CD4-positive, alpha-beta memory T cell (primary cell): ENCODE results near the gene HDAC7. TPM values are rescaled to one million over a fixed set of nuclear protein-coding genes. Genes with fewer than 3 reads are reported as not detected.
A peak's percentile ranks its signal among the peaks of the same experiment; 100 is the strongest.

Source experiments
- CTCF ChIA-PET: fragments of 350-600 bp; sonication (Branson Sonifier 250); formaldehyde crosslinking; loops from one replicate; lab custom pipeline; 2021; ENCODE audit warnings: inconsistent platforms; ENCODE audit not compliant: partially characterized antibody; lab: Charles Lee
- POLR2A ChIA-PET: fragments of 350-600 bp; sonication (Branson Sonifier 250); formaldehyde crosslinking; loops from one replicate; lab custom pipeline; 2021; ENCODE audit not compliant: partially characterized antibody; lab: Charles Lee
- DNase-seq, 5 donors: peaks; one replicate each; pipeline versions ENCODE4 v3.0.0 to v3.0.0-alpha.2; 2020 to 2022; ENCODE audit warnings: mixed read lengths in 1 of 5
- H3K27ac ChIP-seq: one replicate; pipeline ENCODE4 v1.7.0; 2013; ENCODE audit warnings: low read depth, low read length
- H3K27me3 ChIP-seq: 2 replicates; pipeline ENCODE4 v1.7.0; 2013; ENCODE audit warnings: mild to moderate bottlenecking, low read length, moderate library complexity; ENCODE audit not compliant: insufficient read depth
- H3K36me3 ChIP-seq: 2 replicates; pipeline ENCODE4 v1.7.0; 2013; ENCODE audit warnings: mild to moderate bottlenecking, low read length, moderate library complexity; ENCODE audit not compliant: insufficient read depth
- H3K4me1 ChIP-seq: 2 replicates; pipeline ENCODE4 v1.7.0; 2013; ENCODE audit warnings: mild to moderate bottlenecking, low read length, moderate library complexity; ENCODE audit not compliant: insufficient read depth
- H3K4me3 ChIP-seq, 2 donors: one replicate each; pipeline ENCODE4 v1.7.0; 2013; ENCODE audit warnings: low read length in 2 of 2, mild to moderate bottlenecking in 1 of 2
- H3K9me3 ChIP-seq, 2 donors: one replicate each; pipeline ENCODE4 v1.7.0; 2013; ENCODE audit warnings: low read length in 2 of 2, control low read depth in 1 of 2; ENCODE audit not compliant: control insufficient read depth in 1 of 2
- H3K27ac Mint-ChIP-seq, 7 donors: one replicate each; pipeline ENCODE4 v1.8.0; 2020 to 2021; ENCODE audit warnings: mixed read lengths in 7 of 7, mild to moderate bottlenecking in 6 of 7, inconsistent platforms in 3 of 7, moderate library complexity in 3 of 7
- H3K27me3 Mint-ChIP-seq, 2 donors: one replicate each; pipeline ENCODE4 v1.8.0; 2020 to 2021; ENCODE audit warnings: mixed read lengths in 2 of 2
- H3K36me3 Mint-ChIP-seq, 2 donors: one replicate each; pipeline ENCODE4 v1.8.0; 2020 to 2021; ENCODE audit warnings: mixed read lengths in 2 of 2, inconsistent platforms in 1 of 2, mild to moderate bottlenecking in 1 of 2
- H3K4me1 Mint-ChIP-seq, 4 donors: one replicate each; pipeline ENCODE4 v1.8.0; 2020 to 2021; ENCODE audit warnings: mixed read lengths in 4 of 4, mild to moderate bottlenecking in 1 of 4
- H3K4me3 Mint-ChIP-seq, 8 donors: one replicate each; pipeline ENCODE4 v1.8.0; 2020 to 2021; ENCODE audit warnings: mixed read lengths in 8 of 8, mild to moderate bottlenecking in 7 of 8, moderate library complexity in 6 of 8, inconsistent platforms in 3 of 8
- H3K9me3 Mint-ChIP-seq, 8 donors: one replicate each; pipeline ENCODE4 v1.8.0; 2020 to 2021; ENCODE audit warnings: mixed read lengths in 8 of 8, mild to moderate bottlenecking in 5 of 8, inconsistent platforms in 3 of 8, moderate library complexity in 1 of 8
- intact Hi-C: fragments of 100-400 bp; cut with micrococcal nuclease; formaldehyde crosslinking; loops from one replicate; pipeline ENCODE4 v1.15.1; 2023
- polyA plus RNA-seq, 2 donors: library from polyadenylated mRNA; unstranded; fragments of 300-500 nt; fragmentation: Illumina TruSeq; gene quantifications; one replicate each; pipeline ENCODE4 v1.2.3, GENCODE V29; 2021
- total RNA-seq, 2 experiments: library from RNA; stranded (reverse); gene quantifications; one replicate each; pipeline ENCODE4 v1.2.3, GENCODE V29; 2021

HDAC7 gene
- total and polyA plus RNA-seq, 4 experiments from 2014 or later = 7.9 to 142 (median 83.1) TPM

DNA sequence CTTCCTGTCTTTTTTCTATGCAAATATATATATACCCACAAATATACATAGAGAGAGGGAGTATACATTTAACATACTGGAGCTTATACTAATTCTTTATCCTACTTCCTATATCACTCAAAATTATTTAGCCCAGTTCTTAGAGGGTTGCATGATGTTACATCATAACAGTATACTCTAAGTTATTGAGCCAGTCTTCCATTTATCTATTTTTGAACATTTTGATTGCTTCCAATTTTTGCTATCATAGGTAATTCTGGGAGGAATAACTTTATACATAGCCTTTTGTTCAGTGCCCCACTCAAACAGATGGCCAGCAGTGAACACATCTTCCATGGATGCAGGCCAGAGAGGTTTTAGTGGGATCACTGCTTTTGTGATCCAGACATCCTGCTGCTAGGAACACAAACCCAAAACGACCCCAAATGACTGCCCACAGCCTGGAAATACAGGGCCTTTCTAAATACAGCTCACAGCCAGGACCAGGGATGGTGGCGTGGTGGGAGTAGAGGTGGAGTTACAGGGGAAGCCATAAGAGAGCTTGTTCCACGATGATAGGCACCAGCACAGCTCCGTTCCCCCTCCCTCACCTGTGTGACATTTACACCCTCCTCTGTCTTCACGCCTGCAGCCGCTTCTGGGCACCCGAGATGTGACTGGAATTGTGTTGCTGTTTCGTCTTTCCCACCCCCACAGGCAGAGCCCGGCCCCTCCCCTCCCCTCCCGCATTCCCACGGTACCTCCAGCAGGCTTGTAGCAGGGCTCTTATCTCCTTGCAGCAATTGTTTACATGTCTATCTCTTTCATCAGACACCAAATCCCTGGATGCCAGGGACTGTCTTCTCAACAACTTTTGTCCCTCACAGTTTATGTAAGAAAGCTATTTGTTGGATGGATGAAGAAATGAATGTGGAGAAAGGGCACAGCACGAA is 30.7 kb upstream of the HDAC7 start:
- intact Hi-C loops = no loop called here
- Histone ChIP-seq H3K4me3 (no peak overlapping the region), H3K36me3 (no peaks in the 10 kb centered on the region), H3K27me3 (no peaks in the 10 kb centered on the region), H3K27ac (no peak overlapping the region), H3K4me1 (no peaks in the 10 kb centered on the region), H3K9me3 (no peaks in the 10 kb centered on the region)
- Mint-ChIP-seq H3K4me3 (no peak overlapping the region), H3K4me1 (no peaks in the 10 kb centered on the region), H3K9me3 (no peaks in the 10 kb centered on the region), H3K27me3 (peaks cover 0 to 1% of the 10 kb centered on the region in 2 donors), H3K27ac (no peak overlapping the region), H3K36me3 (no peaks in the 10 kb centered on the region)
- no peak for DNase-seq
- ChIA-PET POLR2A (no interaction called here), CTCF (interaction anchor here (0.6 to 1.7 kb wide), 4 partner anchors 12 to 108 kb away, joined by 3 to 7 read pairs (median 3); no protein-coding TSS in a partner anchor)

GRCh38 chr12:47849261-47849660 is 29.6 kb upstream of the HDAC7 start:
- H3K36me3 ChIP-seq = no peaks in the 10 kb centered on the region
- no peak overlapping the region for H3K4me3 ChIP-seq
- no peaks in the 10 kb centered on the region for H3K9me3 Mint-ChIP-seq
- no peaks in the 10 kb centered on the region for H3K36me3 Mint-ChIP-seq
- no peak overlapping the region for H3K27ac ChIP-seq
- peaks cover 0 to 1% of the 10 kb centered on the region in 2 donors for H3K27me3 Mint-ChIP-seq
- no peaks in the 10 kb centered on the region for H3K9me3 ChIP-seq
- H3K4me3 Mint-ChIP-seq = no peak overlapping the region
- POLR2A ChIA-PET = no interaction called here
- no peak for DNase-seq
- CTCF ChIA-PET = interaction anchor here (4.1 kb wide), 1 partner anchor 11 kb away, joined by 20 read pairs; no protein-coding TSS in a partner anchor
- intact Hi-C loops = no loop called here
- no peaks in the 10 kb centered on the region for H3K4me1 ChIP-seq
- H3K4me1 Mint-ChIP-seq = no peaks in the 10 kb centered on the region
- no peak overlapping the region for H3K27ac Mint-ChIP-seq
- no peaks in the 10 kb centered on the region for H3K27me3 ChIP-seq

GRCh38 chr12:47848853-47849252 is 29.1 kb upstream of the HDAC7 start:
- CTCF ChIA-PET = interaction anchor here (4.1 kb wide), 1 partner anchor 11 kb away, joined by 20 read pairs; no protein-coding TSS in a partner anchor
- Mint-ChIP-seq H3K4me3 (no peak overlapping the region), H3K27ac (no peak overlapping the region), H3K36me3 (no peaks in the 10 kb centered on the region), H3K4me1 (no peaks in the 10 kb centered on the region), H3K27me3 (peaks cover 0 to 1% of the 10 kb centered on the region in 2 donors), H3K9me3 (no peaks in the 10 kb centered on the region)
- Histone ChIP-seq H3K27me3 (no peaks in the 10 kb centered on the region), H3K36me3 (no peaks in the 10 kb centered on the region), H3K9me3 (no peaks in the 10 kb centered on the region), H3K4me3 (no peak overlapping the region), H3K4me1 (no peaks in the 10 kb centered on the region), H3K27ac (no peak overlapping the region)
- DNase-seq = no peak
- POLR2A ChIA-PET = no interaction called here
- intact Hi-C loops = no loop called here

DNA sequence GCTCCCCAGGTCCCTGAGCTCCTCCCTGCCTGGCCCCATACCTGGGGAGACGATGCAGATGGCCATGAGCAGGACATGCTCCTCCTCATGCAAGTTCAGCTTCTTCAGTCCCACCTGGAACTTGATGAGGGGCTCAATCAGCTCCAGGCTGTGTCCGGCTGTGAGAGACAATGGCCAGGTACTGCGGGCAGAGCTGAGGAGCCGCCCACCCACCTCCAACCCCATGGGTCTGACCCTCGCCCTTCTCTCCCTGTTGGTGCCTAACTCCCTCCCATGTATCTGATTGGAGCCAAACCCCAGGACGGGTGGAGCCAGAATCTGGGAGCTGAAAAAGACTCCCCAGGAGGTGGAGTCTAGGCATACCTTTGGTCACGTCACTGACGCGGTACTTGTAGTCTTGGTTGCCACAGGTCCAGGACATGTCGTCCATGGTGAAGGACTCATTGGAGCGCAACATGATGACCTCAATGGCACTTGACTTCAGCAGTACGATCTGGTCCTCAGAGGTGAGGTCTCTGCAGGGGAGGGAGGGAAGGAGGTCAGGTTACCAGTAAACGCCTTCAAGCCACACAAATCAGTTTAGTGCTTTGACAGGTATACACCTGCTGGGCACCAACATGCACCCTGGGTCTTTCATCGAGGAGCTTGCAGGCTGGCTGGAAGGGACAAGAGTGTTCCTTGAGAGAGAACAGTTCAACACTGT is 26.7 kb upstream of the HDAC7 start:
- no peaks in the 10 kb centered on the region for H3K36me3 ChIP-seq
- Mint-ChIP-seq H3K36me3 (no peaks in the 10 kb centered on the region), H3K9me3 (no peaks in the 10 kb centered on the region), H3K4me3 (no peak overlapping the region), H3K27ac (peak overlapping the region in 1 of 7 donors; percentile 32), H3K27me3 (peaks cover 0 to 1% of the 10 kb centered on the region in 2 donors), H3K4me1 (no peaks in the 10 kb centered on the region)
- H3K4me1 ChIP-seq = no peaks in the 10 kb centered on the region
- ChIA-PET CTCF (interaction anchor here (0.9 to 21.7 kb wide), 8 partner anchors 9 to 131 kb away, joined by 3 to 484 read pairs (median 4); partner anchors contain the start of gene SLC48A1), POLR2A (interaction anchor here (1.5 kb wide), 1 partner anchor 9 kb away, joined by 3 read pairs; no protein-coding TSS in a partner anchor)
- H3K27me3 ChIP-seq = no peaks in the 10 kb centered on the region
- no peak for DNase-seq
- H3K9me3 ChIP-seq = no peaks in the 10 kb centered on the region
- no peak overlapping the region for H3K27ac ChIP-seq
- no peak overlapping the region for H3K4me3 ChIP-seq
- intact Hi-C loops = no loop called here

GRCh38 chr12:47845081-47845480 is 25.4 kb upstream of the HDAC7 start:
- Histone ChIP-seq H3K27me3 (no peaks in the 10 kb centered on the region), H3K4me3 (no peak overlapping the region), H3K9me3 (no peaks in the 10 kb centered on the region), H3K27ac (no peak overlapping the region), H3K36me3 (no peaks in the 10 kb centered on the region), H3K4me1 (no peaks in the 10 kb centered on the region)
- DNase-seq = no peak
- peaks cover 0 to 1% of the 10 kb centered on the region in 2 donors for H3K27me3 Mint-ChIP-seq
- CTCF ChIA-PET = interaction anchor here (0.5 to 22.4 kb wide), 4 partner anchors 39 to 132 kb away, joined by 3 to 568 read pairs (median 244); partner anchors contain the start of gene SLC48A1
- H3K36me3 Mint-ChIP-seq = no peaks in the 10 kb centered on the region
- no peak overlapping the region for H3K27ac Mint-ChIP-seq
- no peaks in the 10 kb centered on the region for H3K9me3 Mint-ChIP-seq
- no peak overlapping the region for H3K4me3 Mint-ChIP-seq
- H3K4me1 Mint-ChIP-seq = no peaks in the 10 kb centered on the region
- POLR2A ChIA-PET = interaction anchor here (1.5 kb wide), 1 partner anchor 32 kb away, joined by 3 read pairs; no protein-coding TSS in a partner anchor
- intact Hi-C loops = no loop called here

DNA sequence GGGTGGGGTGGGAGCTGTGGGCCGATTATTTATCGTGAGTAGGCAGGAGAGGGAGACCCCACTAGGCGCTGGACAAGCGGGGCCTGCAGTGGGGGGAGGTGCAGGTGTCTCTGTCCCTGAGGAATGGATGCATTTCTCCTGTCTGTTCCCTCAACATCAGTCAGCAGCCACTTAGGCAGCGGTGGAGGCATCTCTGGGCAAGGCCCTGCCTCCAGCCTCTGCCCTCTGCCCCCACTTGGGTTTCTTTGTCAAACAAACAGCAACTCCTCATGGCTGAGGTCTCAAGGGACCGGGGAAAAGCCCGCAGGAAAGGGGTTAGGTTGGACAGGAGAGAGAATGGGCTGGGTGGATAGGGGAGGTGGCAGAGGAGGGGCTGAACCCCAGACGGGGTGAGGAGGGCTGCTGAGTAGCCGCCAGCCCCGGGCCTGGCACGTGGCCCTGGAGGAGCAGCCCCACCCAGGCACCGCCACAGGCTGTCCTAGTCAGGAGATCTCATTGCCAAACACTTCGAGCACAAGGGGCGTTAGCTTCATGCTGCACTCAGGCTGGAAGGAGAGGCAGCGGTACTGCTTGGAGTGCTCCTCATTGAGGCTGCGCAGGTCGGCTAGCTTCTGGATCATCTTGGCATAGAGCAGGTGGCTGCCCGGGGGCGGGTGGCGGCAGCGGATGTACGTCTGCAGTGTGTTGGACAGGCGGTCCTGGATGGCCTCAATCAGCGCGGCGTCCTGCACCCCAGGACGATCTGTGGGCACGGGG is 24.7 kb upstream of the HDAC7 start:
- no peak overlapping the region for H3K27ac Mint-ChIP-seq
- H3K36me3 ChIP-seq = no peaks in the 10 kb centered on the region
- no peaks in the 10 kb centered on the region for H3K27me3 ChIP-seq
- no peaks in the 10 kb centered on the region for H3K4me1 Mint-ChIP-seq
- H3K4me3 Mint-ChIP-seq = no peak overlapping the region
- no peak overlapping the region for H3K27ac ChIP-seq
- H3K4me3 ChIP-seq = no peak overlapping the region
- DNase-seq = no peak
- H3K9me3 ChIP-seq = no peaks in the 10 kb centered on the region
- H3K27me3 Mint-ChIP-seq = peaks cover 0 to 1% of the 10 kb centered on the region in 2 donors
- no peaks in the 10 kb centered on the region for H3K36me3 Mint-ChIP-seq
- POLR2A ChIA-PET = interaction anchor here (1.5 kb wide), 1 partner anchor 31 kb away, joined by 3 read pairs; no protein-coding TSS in a partner anchor
- intact Hi-C loops = no loop called here
- no peaks in the 10 kb centered on the region for H3K4me1 ChIP-seq
- H3K9me3 Mint-ChIP-seq = no peaks in the 10 kb centered on the region
- CTCF ChIA-PET = interaction anchor here (0.7 to 22.4 kb wide), 5 partner anchors 10 to 104 kb away, joined by 3 to 568 read pairs (median 484); partner anchors contain the start of gene SLC48A1
